A172 (cell line): Measurements from ENCODE around the gene DIO3. TPM values are rescaled to one million over a fixed set of nuclear protein-coding genes. Genes with fewer than 3 reads are reported as not detected.

Experiments
- DNase-seq: peaks from one replicate; pipeline ENCODE4 v3.0.0-alpha.2; 2015; ENCODE audit warnings: low spot score
- total RNA-seq: library from RNA; depleted of rRNA; stranded (reverse); fragments of >200 nt; shearing (Covaris generic); gene quantifications from 2 replicates; pipeline ENCODE4 v1.2.3, GENCODE V29; 2014

DIO3 gene
- total RNA-seq, 1 experiment from 2014 or later, result not detected

GRCh38 chr14:101582294-101582693 is 21.0 kb downstream of the DIO3 start:
- no peak for DNase-seq

GRCh38 chr14:101583006-101583714 is 21.9 kb downstream of the DIO3 start:
- DNase-seq, result no peak

DNA sequence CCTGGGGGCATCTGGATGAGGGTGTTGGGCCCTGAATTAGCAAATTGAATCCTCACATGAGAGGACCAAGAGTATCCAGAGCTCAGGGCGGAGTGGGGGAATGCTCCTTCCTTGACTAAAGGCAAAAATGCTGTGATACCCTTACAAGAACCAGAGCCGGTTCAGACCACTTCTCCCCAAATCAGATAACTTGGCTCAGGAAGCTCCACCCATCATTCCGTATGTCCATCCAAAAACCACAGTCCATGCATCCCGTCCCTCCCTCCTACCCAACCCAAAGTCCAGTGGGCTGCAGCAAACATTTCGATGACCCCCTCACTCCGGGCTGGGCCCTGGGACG is 22.4 kb downstream of the DIO3 start:
- no peak for DNase-seq

- no peak for DNase-seq
These were observed 23.0 kb downstream of the DIO3 start for GRCh38 chr14:101584055-101584859.

DNA sequence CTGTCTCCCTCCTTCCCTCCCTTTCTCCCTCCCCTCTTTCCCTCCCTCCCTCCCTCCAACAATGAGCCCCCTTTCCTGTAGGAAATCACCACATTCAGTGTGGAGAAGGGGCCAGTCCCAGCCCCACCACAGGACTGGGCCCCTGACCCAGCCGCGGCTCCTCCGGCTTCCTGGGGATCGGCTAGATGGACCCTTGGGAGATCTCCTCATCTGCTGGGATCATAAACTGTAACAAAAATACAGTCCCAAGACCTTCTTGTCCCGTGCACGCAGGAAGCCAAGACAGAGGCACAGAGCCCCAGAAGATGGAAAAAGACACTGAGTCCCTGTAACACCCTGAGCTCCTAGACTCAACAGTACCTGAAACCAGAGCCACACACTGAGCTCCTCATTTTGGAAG is 23.9 kb downstream of the DIO3 start:
- DNase-seq, result no peak

DNA sequence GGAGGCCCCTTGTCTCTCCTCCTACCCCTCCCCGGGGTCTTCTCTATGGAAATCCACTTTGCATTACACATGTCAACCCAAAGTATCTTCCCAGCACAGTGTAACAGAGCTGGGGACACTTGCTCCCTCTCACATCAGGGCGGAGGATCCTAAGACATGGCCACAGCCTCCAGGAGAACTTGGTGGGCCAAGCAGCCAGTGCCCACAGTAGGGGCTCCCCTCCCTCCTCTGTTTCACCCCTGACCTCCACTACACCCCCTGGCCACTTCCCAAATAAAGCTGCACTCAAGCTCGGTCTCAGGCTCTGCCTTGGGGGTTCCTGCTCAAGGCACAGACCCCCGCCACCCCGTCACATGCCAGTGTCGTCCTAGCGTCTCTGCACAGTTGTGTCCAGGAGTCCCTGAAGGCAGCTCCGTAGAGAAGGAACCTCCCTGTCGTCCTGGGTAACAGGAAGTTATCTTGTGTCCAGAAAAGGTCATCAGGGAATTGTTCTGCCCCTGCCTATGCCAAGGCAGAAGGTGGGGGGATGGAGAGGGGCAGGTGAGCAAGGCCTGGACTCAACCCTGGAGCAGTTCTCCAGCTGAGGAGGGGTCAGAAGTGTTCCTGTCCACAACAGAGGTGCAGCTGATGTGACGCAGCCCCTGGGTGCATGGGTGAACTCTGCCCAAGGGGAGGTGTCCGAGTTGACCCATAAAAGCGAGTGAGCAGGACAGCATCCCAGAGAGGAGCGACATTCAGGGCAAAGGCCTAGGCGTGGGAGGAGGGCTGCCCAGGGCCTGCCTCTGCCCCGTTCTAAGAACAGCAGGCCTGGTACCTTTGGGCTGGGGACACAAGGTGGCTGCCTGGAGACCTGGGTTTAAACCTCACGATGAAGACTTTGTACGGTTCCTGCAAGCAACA is 25.5 kb downstream of the DIO3 start:
- DNase-seq, result no peak

DNA sequence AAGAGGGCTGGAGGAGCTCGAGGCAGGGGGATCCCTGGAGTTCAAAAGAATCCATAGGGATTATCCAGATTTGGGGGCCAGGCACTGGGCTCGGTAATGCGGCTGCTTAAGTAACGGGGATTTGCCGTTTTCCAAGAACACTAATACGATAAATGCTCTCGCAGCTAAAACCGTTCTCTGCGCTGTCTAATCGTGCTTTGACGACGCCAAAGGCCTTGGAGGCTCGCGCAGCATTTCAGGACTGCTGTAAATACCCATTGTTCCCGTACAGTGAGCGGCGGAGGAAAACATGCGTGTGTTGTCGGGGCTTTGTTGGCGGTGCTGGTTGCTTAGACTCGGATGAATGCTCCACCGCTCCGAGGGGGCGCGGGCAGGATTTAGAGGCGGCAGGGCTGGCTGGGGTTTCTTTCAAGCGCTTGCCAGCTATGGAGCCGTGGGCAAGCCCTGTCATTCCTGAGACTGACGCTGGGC is 26.2 kb downstream of the DIO3 start:
- no peak for DNase-seq

DNA sequence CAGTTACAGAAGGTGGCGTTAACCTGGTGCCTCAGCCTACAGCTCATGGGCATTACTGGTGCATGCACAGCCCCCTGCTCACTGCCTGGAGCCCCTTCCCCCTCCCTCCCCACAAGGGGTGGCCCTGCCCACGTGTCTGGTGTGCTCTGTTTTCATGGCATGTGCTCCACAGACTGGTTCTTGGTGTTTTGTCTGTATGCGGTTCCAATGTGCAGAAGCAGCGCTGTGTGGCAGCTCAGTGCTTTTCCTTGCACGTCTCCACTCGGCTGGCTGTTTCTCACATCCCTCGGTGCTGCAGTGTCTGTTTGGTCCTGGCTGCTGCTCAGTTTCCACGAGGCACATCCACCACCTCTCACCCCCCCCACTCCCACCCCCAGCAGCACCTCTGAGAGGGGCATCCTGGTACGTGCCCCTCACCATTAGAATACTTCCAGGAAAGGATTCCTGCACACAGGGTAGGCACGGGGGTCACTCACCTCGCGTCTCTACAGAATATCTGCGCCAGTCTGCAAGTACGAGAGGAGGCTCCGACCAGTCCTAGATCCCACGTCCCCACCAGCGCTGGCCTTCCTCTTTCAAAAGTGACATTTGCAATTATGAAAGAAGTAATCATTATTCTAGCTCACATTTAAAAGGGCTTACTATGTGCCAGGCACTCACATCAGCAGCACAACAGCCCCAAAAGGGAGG is 27.1 kb downstream of the DIO3 start:
- DNase-seq, result no peak

DNA sequence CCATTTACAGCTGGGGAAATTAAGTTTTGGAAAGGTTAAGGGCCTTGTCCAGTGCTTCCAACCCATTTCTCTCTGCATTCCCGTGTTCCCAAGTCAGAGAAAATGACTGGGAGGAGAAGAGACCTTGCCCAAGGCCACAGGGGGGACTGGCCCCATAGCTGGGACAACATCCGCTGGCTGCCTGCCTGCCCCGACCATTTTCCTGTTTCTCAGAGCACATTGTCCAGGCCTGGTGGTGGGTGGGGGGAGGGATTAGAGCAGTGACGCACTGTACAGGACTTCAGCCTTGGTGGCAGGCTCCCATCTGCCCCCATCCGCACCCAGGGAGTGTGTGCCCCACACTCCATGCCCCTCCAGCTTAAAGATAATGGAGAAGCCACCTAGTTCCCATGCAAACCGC is 27.7 kb downstream of the DIO3 start:
- DNase-seq, result no peak

GRCh38 chr14:101589486-101590015 is 28.3 kb downstream of the DIO3 start:
- no peak for DNase-seq

DNA sequence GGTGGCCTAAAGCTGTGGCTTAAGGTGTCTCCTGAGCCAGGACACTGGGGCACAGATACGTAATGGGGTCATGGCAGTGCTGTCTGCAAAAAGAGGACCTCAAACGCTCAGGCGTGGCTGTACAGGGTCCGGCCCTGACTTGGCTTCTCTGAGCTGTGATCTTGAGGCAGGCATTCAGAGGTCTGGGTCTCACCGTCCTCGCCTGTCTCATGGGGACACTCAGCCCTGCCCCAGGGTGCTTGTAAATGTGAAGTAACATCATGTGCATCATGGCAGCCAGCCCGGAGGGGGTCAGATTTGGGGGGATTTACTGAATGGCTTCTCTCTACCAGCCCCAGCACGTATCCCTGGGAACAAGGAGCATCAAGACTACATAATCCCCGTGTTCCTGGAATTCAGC is 28.8 kb downstream of the DIO3 start:
- DNase-seq, result no peak

- DNase-seq, result no peak
These were observed 29.3 kb downstream of the DIO3 start for GRCh38 chr14:101590616-101591015.

DNA sequence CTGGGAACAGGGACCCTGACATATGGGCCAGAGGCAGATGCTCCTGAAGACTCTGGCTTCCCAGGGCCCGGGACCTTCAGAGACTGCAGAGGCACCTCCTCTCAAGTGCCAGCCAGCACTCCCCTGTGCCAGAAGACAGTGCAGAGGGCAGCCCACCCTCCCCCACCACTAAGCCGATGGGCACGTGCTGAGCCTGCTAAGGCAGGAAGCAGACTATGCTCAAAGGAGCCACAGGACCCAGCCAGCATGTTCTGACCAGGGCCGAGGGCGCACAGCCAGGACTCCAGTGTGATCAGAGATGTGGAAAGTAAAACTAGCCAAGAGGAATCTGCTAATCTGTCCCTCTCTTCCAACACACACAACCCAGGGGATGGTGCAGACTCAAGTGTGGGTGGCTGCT is 29.8 kb downstream of the DIO3 start:
- no peak for DNase-seq

- no peak for DNase-seq
These were observed 30.3 kb downstream of the DIO3 start for GRCh38 chr14:101591582-101591981.

- DNase-seq, result peak; percentile 18
These were observed 32.3 kb downstream of the DIO3 start for GRCh38 chr14:101593411-101594238.

GRCh38 chr14:101594511-101595148 is 33.3 kb downstream of the DIO3 start:
- no peak for DNase-seq

DNA sequence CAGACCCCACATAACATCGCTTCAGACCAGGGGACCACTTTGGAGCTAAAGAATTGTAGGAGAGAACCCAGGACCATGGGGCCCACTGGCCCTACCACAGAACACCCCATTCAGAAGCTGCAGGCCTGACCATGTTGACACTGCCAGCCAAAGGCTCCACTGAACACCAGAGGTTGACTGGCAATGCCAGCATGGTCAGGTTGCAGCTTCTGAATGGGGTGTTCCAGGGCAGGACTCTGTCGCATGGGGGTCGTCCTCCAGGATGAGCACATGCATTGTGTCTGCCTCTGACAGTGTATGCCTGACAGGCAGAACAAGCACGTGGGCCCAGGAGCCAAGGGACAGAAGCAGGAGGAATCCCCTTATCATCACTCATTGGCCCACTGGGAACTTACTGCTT is 34.1 kb downstream of the DIO3 start:
- DNase-seq, result no peak

GRCh38 chr14:101595887-101596721 is 34.8 kb downstream of the DIO3 start:
- DNase-seq, result peak; percentile 0

DNA sequence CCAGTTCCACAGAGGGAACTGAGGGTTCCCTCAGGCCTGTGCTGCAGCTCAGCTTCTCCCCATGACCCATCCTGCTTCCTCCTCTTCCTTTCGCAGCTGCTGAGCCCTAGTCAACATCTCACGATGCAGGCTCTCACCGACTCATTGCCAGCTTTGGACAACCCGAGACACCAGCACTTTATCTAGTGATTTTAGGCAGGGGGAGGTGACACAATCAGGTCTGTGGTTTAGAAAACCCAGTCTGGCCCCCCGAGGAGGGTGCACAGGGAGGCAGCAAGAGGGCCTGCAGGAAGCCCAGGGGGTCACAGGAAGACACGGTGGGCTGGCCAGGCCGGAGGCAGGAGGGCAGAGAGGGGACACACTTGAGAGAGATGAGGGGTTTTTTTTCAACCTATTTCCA is 35.4 kb downstream of the DIO3 start:
- DNase-seq, result no peak
